ENCODE data around the gene HTR7. TPM values are rescaled to one million over a fixed set of nuclear protein-coding genes. Genes with fewer than 3 reads are reported as not detected.
A peak's percentile ranks its signal among the peaks of the same experiment; 100 is the strongest.

Gene HTR7
- total RNA-seq, 1 donor from 2014 or later = 0.64 TPM

DNA sequence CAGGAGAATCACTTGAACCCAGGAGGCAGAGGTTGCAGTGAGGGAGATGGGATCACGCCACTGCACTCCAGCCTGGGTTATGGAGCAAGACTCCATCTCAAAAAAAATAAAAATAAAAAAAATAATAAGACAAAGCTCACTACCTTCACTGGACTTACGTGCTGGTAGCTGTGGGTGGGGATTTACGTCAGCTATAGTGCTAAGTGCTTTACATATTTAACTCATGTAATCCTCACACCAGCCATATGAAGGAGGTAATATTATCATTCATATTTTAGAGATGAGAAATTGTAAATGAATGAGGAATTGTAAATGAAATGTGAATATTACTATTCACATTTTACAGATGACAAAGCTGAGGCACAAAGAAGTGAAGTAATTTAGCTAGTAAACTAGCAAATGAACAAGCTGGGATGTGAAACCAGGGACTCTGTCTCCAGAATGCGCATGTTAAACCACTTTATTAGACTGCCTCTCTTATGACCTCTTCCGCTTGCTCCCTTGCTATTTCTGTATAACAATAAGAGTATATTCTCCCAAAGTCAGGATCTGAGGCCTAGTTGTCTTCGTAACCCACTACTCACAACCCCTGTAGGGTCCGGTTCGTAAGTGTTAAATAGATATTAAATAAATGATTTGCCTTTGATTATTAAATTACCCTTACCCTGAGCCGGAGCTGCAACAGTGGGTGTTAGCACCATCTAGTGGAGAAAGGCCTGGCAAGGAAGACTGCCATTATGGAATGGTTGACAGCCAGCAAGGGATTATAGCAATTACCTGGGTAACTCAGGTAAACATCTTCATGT lies 70.2 kb downstream of the HTR7 start:
- Histone ChIP-seq H3K4me3 (no peak overlapping the region), H3K27me3 (no peaks in the 10 kb centered on the region), H3K36me3 (no peaks in the 10 kb centered on the region), H3K9me3 (no peaks in the 10 kb centered on the region), H3K27ac (no peak overlapping the region), H3K4me1 (no peaks in the 10 kb centered on the region)
- no peak for DNase-seq
- TF ChIP-seq, protein P1, sequence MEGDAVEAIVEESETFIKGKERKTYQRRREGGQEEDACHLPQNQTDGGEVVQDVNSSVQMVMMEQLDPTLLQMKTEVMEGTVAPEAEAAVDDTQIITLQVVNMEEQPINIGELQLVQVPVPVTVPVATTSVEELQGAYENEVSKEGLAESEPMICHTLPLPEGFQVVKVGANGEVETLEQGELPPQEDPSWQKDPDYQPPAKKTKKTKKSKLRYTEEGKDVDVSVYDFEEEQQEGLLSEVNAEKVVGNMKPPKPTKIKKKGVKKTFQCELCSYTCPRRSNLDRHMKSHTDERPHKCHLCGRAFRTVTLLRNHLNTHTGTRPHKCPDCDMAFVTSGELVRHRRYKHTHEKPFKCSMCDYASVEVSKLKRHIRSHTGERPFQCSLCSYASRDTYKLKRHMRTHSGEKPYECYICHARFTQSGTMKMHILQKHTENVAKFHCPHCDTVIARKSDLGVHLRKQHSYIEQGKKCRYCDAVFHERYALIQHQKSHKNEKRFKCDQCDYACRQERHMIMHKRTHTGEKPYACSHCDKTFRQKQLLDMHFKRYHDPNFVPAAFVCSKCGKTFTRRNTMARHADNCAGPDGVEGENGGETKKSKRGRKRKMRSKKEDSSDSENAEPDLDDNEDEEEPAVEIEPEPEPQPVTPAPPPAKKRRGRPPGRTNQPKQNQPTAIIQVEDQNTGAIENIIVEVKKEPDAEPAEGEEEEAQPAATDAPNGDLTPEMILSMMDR (IDR thresholded peaks at IDR 0.05) = peak; percentile 78
- ATAC-seq = peak; percentile 82
- intact Hi-C loops (cut with DNase I) = no loop called here

DNA sequence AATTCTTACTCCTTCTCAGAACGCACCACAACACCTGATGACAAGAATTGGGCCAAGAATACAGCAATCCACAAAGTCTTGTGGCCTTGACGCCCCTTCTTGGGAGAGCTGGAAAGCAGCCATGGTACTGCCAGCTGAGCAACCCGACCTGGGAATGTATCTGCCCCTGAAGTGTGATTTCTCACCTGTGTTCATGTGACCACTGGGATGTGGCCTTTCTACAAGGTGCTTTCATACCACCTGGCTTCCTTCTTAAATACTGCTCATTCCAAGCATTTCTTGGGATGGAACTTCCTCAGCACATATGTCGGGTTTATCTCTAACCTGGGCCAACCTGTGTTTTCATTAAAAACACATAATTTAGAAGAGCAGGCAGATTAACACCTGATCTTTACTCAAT lies 72.1 kb downstream of the HTR7 start:
- DNase-seq = no peak
- intact Hi-C loops (cut with DNase I) = no loop called here

DNA sequence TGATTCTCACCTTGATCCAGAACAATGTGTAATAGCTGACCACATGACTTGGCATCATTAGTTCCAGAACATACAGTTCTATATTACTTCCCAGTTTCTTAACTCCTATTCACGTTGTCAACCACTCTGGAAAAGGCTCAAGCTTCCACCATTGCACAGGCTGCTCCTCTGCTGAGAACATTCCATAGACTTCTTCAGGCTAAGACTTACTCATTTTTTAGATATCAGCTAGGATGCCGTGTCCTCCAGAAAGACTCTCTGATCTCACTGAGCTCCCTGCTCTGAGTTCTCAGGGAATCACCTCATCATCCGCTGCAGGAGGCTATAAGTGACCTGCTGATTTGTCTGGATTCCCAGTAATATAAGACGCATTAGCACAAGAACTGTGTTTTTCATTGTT lies 73.1 kb downstream of the HTR7 start:
- no peak for DNase-seq
- no peaks in the 10 kb centered on the region for H3K9me3 ChIP-seq
- no peak overlapping the region for H3K4me3 ChIP-seq
- H3K36me3 ChIP-seq = no peaks in the 10 kb centered on the region
- no peaks in the 10 kb centered on the region for H3K4me1 ChIP-seq
- TF ChIP-seq, protein P1 (IDR thresholded peaks at IDR 0.05) = no peak
- no peaks in the 10 kb centered on the region for H3K27me3 ChIP-seq
- intact Hi-C loops (cut with DNase I) = no loop called here
- H3K27ac ChIP-seq = no peak overlapping the region
- ATAC-seq = no peak

More for the DNA sequence above, 72.1 kb downstream of the HTR7 start:
- Histone ChIP-seq H3K36me3 (no peaks in the 10 kb centered on the region), H3K27me3 (no peaks in the 10 kb centered on the region), H3K4me1 (no peaks in the 10 kb centered on the region), H3K27ac (no peak overlapping the region), H3K4me3 (no peak overlapping the region), H3K9me3 (no peaks in the 10 kb centered on the region)
- TF ChIP-seq, protein P1 (IDR thresholded peaks at IDR 0.05) = no peak
- no peak for ATAC-seq

DNA sequence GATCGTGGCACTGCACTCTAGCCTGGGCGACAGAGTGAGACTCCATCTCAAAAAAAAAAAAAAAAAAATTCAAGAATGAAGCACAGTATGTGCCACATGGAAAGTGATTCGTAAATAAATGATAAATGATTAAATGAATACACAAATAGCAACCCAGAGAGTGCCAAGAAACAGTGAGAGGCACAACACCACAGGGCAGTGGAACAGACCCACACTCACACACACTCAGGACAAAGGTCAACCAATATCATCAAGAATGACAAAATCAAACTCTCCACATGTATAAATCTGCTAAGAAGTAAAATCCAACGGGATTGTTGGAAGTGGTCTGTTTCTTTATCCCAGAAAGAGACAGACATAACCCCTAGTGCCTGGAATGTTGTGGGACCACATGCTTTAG lies 77.4 kb downstream of the HTR7 start:
- H3K27ac ChIP-seq = no peak overlapping the region
- no peaks in the 10 kb centered on the region for H3K4me1 ChIP-seq
- DNase-seq = no peak
- no peaks in the 10 kb centered on the region for H3K27me3 ChIP-seq
- no peak overlapping the region for H3K4me3 ChIP-seq
- H3K9me3 ChIP-seq = no peaks in the 10 kb centered on the region
- intact Hi-C loops (cut with DNase I) = no loop called here
- no peak for ATAC-seq
- TF ChIP-seq, protein P1 (IDR thresholded peaks at IDR 0.05) = no peak
- no peaks in the 10 kb centered on the region for H3K36me3 ChIP-seq

DNA sequence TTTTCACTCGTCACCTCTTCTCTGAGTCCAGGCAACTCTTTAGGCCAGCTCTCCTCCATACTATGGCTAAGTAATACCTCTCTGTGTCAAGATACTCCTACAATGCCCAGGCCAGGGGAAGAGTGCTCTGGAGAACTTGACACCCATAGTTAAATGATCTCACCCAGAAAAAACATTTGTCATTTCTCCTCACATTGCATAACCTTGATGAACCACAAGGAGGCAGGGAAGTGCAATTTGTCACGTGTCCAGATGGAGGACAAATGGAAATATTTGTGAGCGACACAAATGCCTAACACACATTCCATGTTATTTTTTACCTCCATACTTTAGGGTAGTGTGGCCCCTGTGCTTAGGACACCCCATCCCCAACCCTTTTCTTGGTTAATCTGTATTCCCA lies 78.3 kb downstream of the HTR7 start:
- Histone ChIP-seq H3K27me3 (no peaks in the 10 kb centered on the region), H3K4me1 (no peaks in the 10 kb centered on the region), H3K36me3 (no peaks in the 10 kb centered on the region), H3K9me3 (no peaks in the 10 kb centered on the region), H3K4me3 (no peak overlapping the region), H3K27ac (no peak overlapping the region)
- DNase-seq = no peak
- peak; percentile 40 for ATAC-seq
- intact Hi-C loops (cut with DNase I) = no loop called here
- TF ChIP-seq, protein P1 (IDR thresholded peaks at IDR 0.05) = no peak

All from upper lobe of right lung (tissue), 1 donor.